GM08714 (cell line): ENCODE data around the gene CNGA4.

Source experiments
- H3K4me3 ChIP-seq: fragments of 200-500 bp; sonication (Bioruptor generic); 2 replicates; pipeline ENCODE4 v1.5.1; 2014; ENCODE audit warnings: mild to moderate bottlenecking, low read length, inconsistent platforms
- ZNF274 ChIP-seq: IDR thresholded peaks from 2 replicates; pipeline ENCODE4 v1.6.1; 2012; ENCODE audit warnings: mild to moderate bottlenecking, low read depth, low read length

The CNGA4 gene

DNA sequence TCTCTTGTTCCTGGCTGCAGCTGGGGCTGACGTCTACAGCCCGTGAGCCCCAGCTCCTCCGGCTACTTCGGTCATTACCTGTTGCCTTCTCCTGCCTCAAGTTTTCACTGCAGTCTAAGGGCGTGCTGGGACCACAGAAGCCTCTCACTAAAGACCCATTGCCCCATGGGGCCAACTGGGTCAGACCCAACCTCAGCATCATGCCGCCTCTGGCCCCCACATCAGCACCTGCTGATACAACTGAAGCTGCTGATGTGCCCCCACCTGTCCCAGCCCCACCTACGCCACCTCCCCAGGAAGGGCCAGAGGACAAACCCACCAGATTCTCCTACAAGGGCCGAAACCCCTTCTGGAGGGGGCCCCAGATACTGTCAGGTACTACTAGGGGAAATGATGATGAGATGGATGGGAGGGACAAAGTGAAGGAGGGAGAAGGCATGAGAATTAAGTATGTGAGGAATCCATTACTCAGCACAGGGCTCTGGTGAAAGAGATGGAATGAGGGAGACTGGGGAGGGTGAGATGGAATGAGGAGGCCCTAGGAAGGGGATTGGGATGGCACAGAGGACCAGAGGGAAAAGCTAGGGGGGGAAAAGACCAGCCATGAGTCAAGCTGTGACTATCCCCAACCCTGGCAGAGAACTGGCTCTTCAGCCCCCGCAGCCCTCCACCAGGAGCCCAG, 28.5 kb upstream of the CNGA4 start:
- H3K4me3 ChIP-seq, result no peak overlapping the region
- no peak for TF ChIP-seq ZNF274

GRCh38 chr11:6214530-6214929, 24.4 kb upstream of the CNGA4 start:
- no peak for TF ChIP-seq ZNF274
- no peak overlapping the region for H3K4me3 ChIP-seq

GRCh38 chr11:6216501-6216900, 22.4 kb upstream of the CNGA4 start:
- TF ChIP-seq ZNF274, result no peak
- H3K4me3 ChIP-seq, result no peak overlapping the region

DNA sequence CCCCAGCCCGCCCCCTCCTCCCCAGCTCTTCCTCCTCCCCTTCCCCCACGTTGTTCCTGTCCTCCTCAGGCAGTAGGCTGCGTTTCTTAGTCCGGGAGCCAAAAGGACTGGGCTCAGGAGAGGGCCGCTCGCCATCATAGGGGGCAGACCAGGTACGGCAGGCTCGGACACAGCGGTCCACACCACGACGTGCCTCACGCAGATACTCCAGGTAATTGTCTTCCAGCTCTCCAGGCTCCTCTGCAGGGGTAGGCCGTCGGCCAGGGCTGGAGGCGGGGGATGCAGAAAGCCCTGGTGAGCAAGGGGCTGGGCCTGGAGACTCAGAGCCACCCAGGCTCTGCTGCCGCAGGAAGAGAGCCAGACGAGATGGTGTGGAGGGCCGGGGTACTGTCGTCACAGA, 21.2 kb upstream of the CNGA4 start:
- no peak for TF ChIP-seq ZNF274
- no peak overlapping the region for H3K4me3 ChIP-seq

DNA sequence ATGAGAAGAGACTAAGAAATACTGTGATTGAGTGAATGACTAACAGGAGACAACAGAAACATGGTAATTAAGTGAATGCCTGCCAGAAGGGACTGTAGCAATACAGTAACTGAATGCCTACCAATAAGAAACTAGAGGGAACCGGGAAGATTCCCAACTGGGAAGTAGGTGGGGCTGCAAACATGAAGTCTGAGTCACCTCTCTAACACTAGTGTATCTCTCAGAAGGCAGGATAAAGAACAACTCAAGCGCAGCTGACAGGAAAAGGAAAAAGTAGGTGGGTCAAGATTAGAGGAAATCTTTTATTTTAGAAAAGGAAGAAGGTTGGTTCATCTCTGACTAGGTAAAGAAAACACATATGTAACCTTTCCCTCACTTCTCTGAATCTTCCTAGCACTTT, 19.5 kb upstream of the CNGA4 start:
- TF ChIP-seq ZNF274, result no peak
- H3K4me3 ChIP-seq, result no peak overlapping the region

- TF ChIP-seq ZNF274, result no peak
- no peak overlapping the region for H3K4me3 ChIP-seq
Observed at GRCh38 chr11:6223854-6224253, 15.0 kb upstream of the CNGA4 start.

DNA sequence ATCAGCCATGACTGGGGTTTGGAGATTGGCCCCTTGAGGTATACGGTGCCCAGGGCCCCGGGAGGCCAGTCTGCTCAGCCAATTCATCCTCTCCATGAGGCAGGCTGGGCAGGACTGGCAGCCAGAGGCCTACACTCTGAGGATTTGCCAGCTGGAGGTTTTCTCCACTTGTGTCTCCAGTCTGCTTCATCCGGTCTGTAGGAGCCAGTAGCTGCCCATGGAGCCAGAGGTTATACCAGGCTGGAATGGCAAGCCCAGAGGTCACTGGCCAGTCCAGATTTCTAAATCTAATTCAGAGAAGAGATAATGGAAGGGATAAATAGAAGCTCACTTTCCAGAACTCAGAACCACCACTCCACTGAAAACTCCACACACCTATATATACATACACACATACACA, 14.5 kb upstream of the CNGA4 start:
- no peak for TF ChIP-seq ZNF274
- H3K4me3 ChIP-seq, result no peak overlapping the region

DNA sequence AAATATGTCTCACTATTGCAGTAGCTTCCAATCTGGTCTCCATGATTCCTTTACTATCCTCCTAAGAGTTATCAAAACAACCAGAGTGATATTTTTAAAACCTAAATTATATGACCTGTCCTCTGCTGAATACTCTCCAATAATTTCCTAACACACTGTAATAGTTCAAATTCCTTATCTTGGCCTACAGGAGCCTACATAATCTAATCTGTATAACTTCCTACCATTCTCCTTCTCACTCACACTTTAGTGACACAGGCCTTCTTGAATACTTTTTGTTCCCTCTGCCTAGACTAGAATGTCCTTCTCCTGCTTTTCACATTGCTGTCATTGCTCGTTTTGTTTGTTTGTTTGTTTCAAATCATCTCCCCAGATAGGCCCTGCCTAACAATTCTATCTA, 13.9 kb upstream of the CNGA4 start:
- no peak for TF ChIP-seq ZNF274
- H3K4me3 ChIP-seq, result no peak overlapping the region

DNA sequence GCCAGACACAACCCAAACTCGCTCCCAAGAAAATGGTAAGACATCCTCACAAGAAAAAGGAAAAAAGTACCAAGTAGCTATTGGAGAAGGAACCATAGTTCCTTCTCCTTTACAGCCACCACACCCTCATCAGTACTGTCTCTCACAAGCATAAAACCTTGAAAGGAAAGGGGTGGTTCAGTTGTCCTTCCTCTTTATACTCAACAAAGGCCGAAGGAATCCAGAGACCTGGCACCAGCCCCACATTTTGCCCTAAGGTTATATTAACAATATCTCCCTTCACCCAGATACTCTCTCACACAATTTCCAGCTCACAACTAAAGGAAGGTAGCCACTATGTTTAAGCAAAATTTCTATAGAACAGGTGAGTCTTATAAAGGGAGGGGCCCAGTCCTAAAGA, 13.0 kb upstream of the CNGA4 start:
- no peak overlapping the region for H3K4me3 ChIP-seq
- TF ChIP-seq ZNF274, result no peak

GRCh38 chr11:6228520-6228919, 10.4 kb upstream of the CNGA4 start:
- H3K4me3 ChIP-seq, result no peak overlapping the region
- TF ChIP-seq ZNF274, result no peak

DNA sequence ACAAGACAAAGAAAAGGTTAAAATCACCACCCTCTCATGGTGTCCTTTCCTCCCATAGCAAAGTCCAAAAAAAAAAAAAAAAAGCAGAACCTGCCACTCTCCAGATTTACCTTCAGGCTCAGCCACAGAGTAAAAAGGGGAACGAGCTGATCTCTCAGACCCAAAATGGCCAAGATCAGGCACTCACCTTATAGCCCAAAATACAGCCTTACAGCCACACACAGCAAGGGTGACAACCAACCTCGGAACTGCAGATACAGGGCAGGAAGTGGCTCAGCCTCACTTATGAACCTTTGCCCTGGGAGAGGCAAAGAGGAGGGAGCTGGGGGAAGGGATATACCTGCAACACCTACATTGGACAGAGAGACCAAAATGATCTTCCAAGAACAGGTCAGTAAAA, 9.0 kb upstream of the CNGA4 start:
- TF ChIP-seq ZNF274, result no peak
- no peak overlapping the region for H3K4me3 ChIP-seq

- no peak for TF ChIP-seq ZNF274
- no peak overlapping the region for H3K4me3 ChIP-seq
Observed at GRCh38 chr11:6232899-6233298, 6.0 kb upstream of the CNGA4 start.

DNA sequence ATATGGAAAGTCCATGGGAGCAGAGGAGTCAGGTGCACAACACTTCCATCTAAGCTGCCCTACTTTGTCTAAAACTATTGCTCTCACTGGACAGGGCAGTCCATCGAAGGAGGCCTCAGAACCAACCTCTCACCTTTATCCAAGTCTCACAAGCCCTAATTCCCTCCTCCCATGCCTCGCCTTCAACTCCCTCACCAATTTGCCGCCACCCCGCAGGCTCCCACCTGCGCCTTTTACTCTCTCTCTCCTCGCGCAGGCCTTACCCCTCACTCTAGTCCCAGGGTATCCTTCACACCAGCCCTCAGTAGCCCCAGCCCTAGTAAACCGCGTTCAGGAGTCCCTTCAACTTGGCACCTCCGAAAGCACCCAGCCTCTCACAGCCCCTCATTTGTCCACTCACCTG, 4.9 kb upstream of the CNGA4 start:
- no peak for TF ChIP-seq ZNF274

DNA sequence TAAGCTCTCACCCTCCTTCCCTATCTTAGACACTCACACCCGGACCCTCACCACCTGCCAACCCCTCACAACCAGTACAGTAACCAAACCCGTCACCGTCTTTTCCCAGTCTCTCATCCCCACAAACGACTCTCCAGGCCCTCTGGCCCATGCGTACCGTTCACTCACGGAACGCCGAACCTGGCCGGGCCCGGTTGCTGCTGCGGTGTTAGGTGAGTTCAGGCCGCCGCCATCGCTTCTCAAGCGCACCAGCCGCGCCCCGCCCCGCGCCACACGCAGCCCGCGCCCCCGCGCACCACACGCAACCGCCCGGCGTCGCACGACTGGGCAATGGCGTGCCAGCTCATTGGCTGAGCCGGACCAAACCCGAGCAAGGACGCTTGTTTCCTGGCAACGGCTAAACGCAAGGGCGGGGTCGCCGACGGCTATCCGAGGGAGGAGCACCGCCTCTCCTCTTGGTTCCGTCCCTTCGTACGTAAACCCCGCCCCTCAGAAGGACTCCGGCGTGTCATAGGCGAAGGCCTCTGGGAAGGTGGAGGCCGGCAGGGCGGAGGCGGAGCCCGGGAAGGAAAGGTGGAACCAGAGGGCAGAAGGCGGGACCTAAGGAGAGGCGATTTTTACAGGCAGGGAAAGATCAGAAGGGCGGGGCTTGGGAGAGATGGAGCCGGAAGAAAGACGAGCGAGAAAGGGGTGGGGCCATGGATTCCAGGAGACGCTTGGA, 4.3 kb upstream of the CNGA4 start, which contains the start of gene FHIP1B:
Gene FHIP1B, minus strand, starts transcription at position 250 of the 721 bp plus-strand sequence. CDS start 10,120 bp downstream, outside the sequence.
- no peak for TF ChIP-seq ZNF274
- H3K4me3 ChIP-seq, result peak within 1 kb of the TSS; percentile 81

More for the DNA sequence above, 4.9 kb upstream of the CNGA4 start:
- H3K4me3 ChIP-seq, result peak overlapping the region; percentile 81

GRCh38 chr11:6237266-6237665, 1.6 kb upstream of the CNGA4 start:
- H3K4me3 ChIP-seq, result no peak overlapping the region
- no peak for TF ChIP-seq ZNF274
